Muscle of back (tissue), 11 donors: ENCODE measurements around the gene ALKBH8. TPM values are rescaled to one million over a fixed set of nuclear protein-coding genes. Genes with fewer than 3 reads are reported as not detected.
"Not testable (repeated sequence)": the region's sequence is repeated elsewhere in the genome, so short reads cannot be mapped to it uniquely, and the experiment has no call there.

Experiments
- DNase-seq, 3 donors: peaks; one replicate each; pipeline versions ENCODE4 v3.0.0 to v3.0.0-alpha.2; 2013
- polyA plus RNA-seq, 10 donors: library from polyadenylated mRNA; unstranded; fragments of 120-200 nt; gene quantifications; one replicate each; pipeline ENCODE4 v1.2.1, GENCODE V29; 2013; ENCODE audit not compliant: insufficient read length in 10 of 10

Gene ALKBH8
- polyA plus RNA-seq, 10 donors = 6.6 to 10.9 (median 7.7) TPM

- not testable (repeated sequence) for DNase-seq
These were observed 13.6 kb upstream of the ALKBH8 start for GRCh38 chr11:107579169-107579568.

GRCh38 chr11:107577346-107577711 lies 11.8 kb upstream of the ALKBH8 start:
- DNase-seq = no peak

GRCh38 chr11:107576497-107577345 lies 11.2 kb upstream of the ALKBH8 start:
- peak in 2 of 3 donors; percentile 49 to 60 for DNase-seq

- DNase-seq = no peak
These were observed 7.9 kb upstream of the ALKBH8 start for GRCh38 chr11:107573438-107573837.

GRCh38 chr11:107570015-107570414 lies 4.5 kb upstream of the ALKBH8 start:
- DNase-seq = no peak

GRCh38 chr11:107567739-107568335 lies 2.3 kb upstream of the ALKBH8 start:
- no peak for DNase-seq

- no peak for DNase-seq
These were observed 1.0 kb upstream of the ALKBH8 start for GRCh38 chr11:107566569-107566968.

GRCh38 chr11:107565955-107566501 lies 493 bp upstream of the ALKBH8 start:
- DNase-seq = not testable (repeated sequence)

- no peak for DNase-seq
These were observed 687 bp downstream of the ALKBH8 start for GRCh38 chr11:107564877-107565218.

- DNase-seq = peak; percentile 45 to 79 (median 59)
These were observed 1.8 kb downstream of the ALKBH8 start for GRCh38 chr11:107563702-107564101.

GRCh38 chr11:107562647-107563208 lies 2.8 kb downstream of the ALKBH8 start:
- DNase-seq = peak in 1 of 3 donors; percentile 79

- peak in 1 of 3 donors; percentile 69 for DNase-seq
These were observed 3.8 kb downstream of the ALKBH8 start for GRCh38 chr11:107561688-107562087.

- no peak for DNase-seq
These were observed 15.2 kb downstream of the ALKBH8 start for GRCh38 chr11:107550304-107550703.

- no peak for DNase-seq
These were observed 15.6 kb downstream of the ALKBH8 start for GRCh38 chr11:107549954-107550285.

GRCh38 chr11:107549253-107549953 lies 16.1 kb downstream of the ALKBH8 start:
- peak; percentile 24 to 48 (median 41) for DNase-seq

GRCh38 chr11:107547961-107548360 lies 17.6 kb downstream of the ALKBH8 start:
- peak in 1 of 3 donors; percentile 33 for DNase-seq

- DNase-seq = no peak
These were observed 20.4 kb downstream of the ALKBH8 start for GRCh38 chr11:107545101-107545514.

- DNase-seq = no peak
These were observed 26.7 kb downstream of the ALKBH8 start for GRCh38 chr11:107538821-107539220.

GRCh38 chr11:107538239-107538638 lies 27.3 kb downstream of the ALKBH8 start:
- DNase-seq = no peak

GRCh38 chr11:107537155-107537554 lies 28.4 kb downstream of the ALKBH8 start:
- DNase-seq = not testable (repeated sequence)

GRCh38 chr11:107526197-107526596 lies 39.3 kb downstream of the ALKBH8 start:
- DNase-seq = no peak

GRCh38 chr11:107508858-107509244 lies 56.7 kb downstream of the ALKBH8 start:
- no peak for DNase-seq
